GM19025 (cell line): ENCODE measurements around the gene CDC42EP5.

ENCODE experiments used
- ATAC-seq: cut with Tn5 transposase; IDR thresholded peaks from one replicate; pipeline ENCODE4 v1.9.1; 2021; ENCODE audit warnings: mild to moderate bottlenecking, low read depth, moderate library complexity; ENCODE audit not compliant: unreplicated experiment

CDC42EP5 gene

GRCh38 chr19:54429545-54430227 lies 43.4 kb downstream of the CDC42EP5 start:
- no peak for ATAC-seq

- no peak for ATAC-seq
Observed at GRCh38 chr19:54429176-54429495, 44.0 kb downstream of the CDC42EP5 start.

GRCh38 chr19:54428323-54429175 lies 44.5 kb downstream of the CDC42EP5 start:
- ATAC-seq: no peak

- ATAC-seq: no peak
Observed at GRCh38 chr19:54427586-54427985, 45.5 kb downstream of the CDC42EP5 start.

- ATAC-seq: no peak
Observed at GRCh38 chr19:54426291-54426931, 46.7 kb downstream of the CDC42EP5 start.

GRCh38 chr19:54425382-54425723 lies 47.7 kb downstream of the CDC42EP5 start:
- ATAC-seq: no peak

- ATAC-seq: no peak
Observed at GRCh38 chr19:54424660-54425381, 48.3 kb downstream of the CDC42EP5 start.

- no peak for ATAC-seq
Observed at GRCh38 chr19:54424201-54424600, 48.9 kb downstream of the CDC42EP5 start.

GRCh38 chr19:54422136-54422535 lies 51.0 kb downstream of the CDC42EP5 start:
- no peak for ATAC-seq

GRCh38 chr19:54421521-54421920 lies 51.6 kb downstream of the CDC42EP5 start:
- no peak for ATAC-seq

GRCh38 chr19:54421169-54421516 lies 52.0 kb downstream of the CDC42EP5 start:
- no peak for ATAC-seq

GRCh38 chr19:54420383-54421168 lies 52.5 kb downstream of the CDC42EP5 start:
- ATAC-seq: no peak

- ATAC-seq: no peak
Observed at GRCh38 chr19:54420068-54420382, 53.1 kb downstream of the CDC42EP5 start.

- no peak for ATAC-seq
Observed at GRCh38 chr19:54418930-54419800, 53.9 kb downstream of the CDC42EP5 start.

- no peak for ATAC-seq
Observed at GRCh38 chr19:54418030-54418929, 54.8 kb downstream of the CDC42EP5 start.

- no peak for ATAC-seq
Observed at GRCh38 chr19:54416695-54417491, 56.2 kb downstream of the CDC42EP5 start.

- no peak for ATAC-seq
Observed at GRCh38 chr19:54415901-54416673, 57.0 kb downstream of the CDC42EP5 start.
